Vagina (tissue), 2 donors: ENCODE data around the gene GPR18. TPM values are rescaled to one million over a fixed set of nuclear protein-coding genes. Genes with fewer than 3 reads are reported as not detected.
A peak's percentile ranks its signal among the peaks of the same experiment; 100 is the strongest.

ENCODE experiments used
- DNase-seq, 2 donors: peaks; one replicate each; pipeline ENCODE4 v3.0.0-alpha.2; 2017; ENCODE audit errors: extremely low spot score in 2 of 2
- H3K27ac ChIP-seq: fragments of 200-600 bp; sonication (generic); one replicate; pipeline ENCODE4 v1.5.1; 2019
- H3K27me3 ChIP-seq: fragments of 200-600 bp; sonication (generic); one replicate; pipeline ENCODE4 v1.5.1; 2019
- H3K36me3 ChIP-seq, 2 donors: fragments of 200-600 bp; sonication (generic); one replicate each; pipeline ENCODE4 v1.5.1; 2017 to 2019
- H3K4me1 ChIP-seq: fragments of 200-600 bp; sonication (generic); one replicate; pipeline ENCODE4 v1.5.1; 2019
- H3K4me3 ChIP-seq, 2 donors: fragments of 200-600 bp; sonication (generic); 1 replicate in 1 of 2; 2 replicates in 1 of 2; pipeline ENCODE4 v1.5.1; 2016 to 2019
- H3K9me3 ChIP-seq: fragments of 200-600 bp; sonication (generic); one replicate; pipeline ENCODE4 v1.5.1; 2019
- CTCF ChIP-seq, 3 experiments: fragments of 450-650 bp in 2 of 3; fragments of 200-600 bp in 1 of 3; sonication (generic) in 1 of 3; IDR thresholded peaks; one replicate each; pipeline ENCODE4 v1.5.1; 2017 to 2019; ENCODE audit warnings: antibody characterized with exemption in 3 of 3, mild to moderate bottlenecking in 2 of 3, moderate library complexity in 2 of 3
- POLR2A ChIP-seq, 2 donors: fragments of 450-650 bp; IDR thresholded peaks; one replicate each; pipeline ENCODE4 v1.6.1; 2017; ENCODE audit warnings: antibody characterized with exemption in 2 of 2, mild to moderate bottlenecking in 2 of 2, moderate library complexity in 2 of 2
- POLR2AphosphoS5 ChIP-seq, 2 donors: sonication (generic); formaldehyde crosslinking; IDR thresholded peaks; one replicate each; pipeline ENCODE4 v1.9.0; 2017; ENCODE audit warnings: antibody characterized with exemption in 2 of 2, mild to moderate bottlenecking in 2 of 2, low read depth in 1 of 2; ENCODE audit not compliant: insufficient read depth in 1 of 2
- intact Hi-C: fragments of 100-400 bp; cut with DNase I; formaldehyde crosslinking; loops from one replicate; pipeline ENCODE4 v1.15.1; 2023
- total RNA-seq: library from RNA; depleted of rRNA; stranded (reverse); fragments of >200 nt; gene quantifications from one replicate; pipeline ENCODE4 v1.2.3, GENCODE V29; 2016

GPR18 gene
- total RNA-seq, 1 donor from 2014 or later, result not detected

- no peak for DNase-seq
- Histone ChIP-seq H3K9me3 (no peaks in the 10 kb centered on the region), H3K4me1 (no peaks in the 10 kb centered on the region), H3K36me3 (no peaks in the 10 kb centered on the region), H3K27me3 (no peaks in the 10 kb centered on the region), H3K4me3 (no peak overlapping the region), H3K27ac (no peak overlapping the region)
- intact Hi-C loops, result loop anchor here (5.0 kb wide), 1 partner anchor 92 kb away; no protein-coding TSS in a partner anchor
- TF ChIP-seq POLR2A (IDR thresholded peaks at IDR 0.05) (no peak), CTCF (IDR thresholded peaks at IDR 0.05) (no peak), POLR2AphosphoS5 (IDR thresholded peaks at IDR 0.05; ENCODE audit: insufficient read depth in 1 of 2, low read depth in 1 of 2) (no peak)
Observed at GRCh38 chr13:99268822-99269221, 10.6 kb upstream of the GPR18 start.

DNA sequence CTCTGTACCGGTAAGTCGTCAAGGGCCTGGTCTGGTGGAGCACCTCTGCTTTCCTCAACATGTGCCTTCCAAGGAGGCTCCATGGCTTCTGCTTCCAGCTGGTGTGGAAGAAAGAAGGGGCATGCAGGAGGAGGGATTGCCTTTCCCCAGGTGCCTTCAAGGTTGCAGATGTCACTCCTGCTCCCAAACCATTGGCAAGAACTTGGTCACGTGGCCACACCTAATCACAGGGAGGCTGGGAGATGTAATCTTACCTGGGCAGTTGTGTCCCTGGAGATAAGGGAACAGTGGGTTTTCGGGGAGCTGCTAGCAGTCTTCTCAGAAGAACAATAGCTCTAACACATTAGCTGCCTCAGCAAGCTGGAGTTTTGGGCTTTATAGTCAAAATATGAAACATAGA is 9.7 kb upstream of the GPR18 start:
- Histone ChIP-seq H3K4me3 (no peak overlapping the region), H3K27ac (no peak overlapping the region), H3K9me3 (no peaks in the 10 kb centered on the region), H3K4me1 (no peaks in the 10 kb centered on the region), H3K27me3 (no peaks in the 10 kb centered on the region), H3K36me3 (no peaks in the 10 kb centered on the region)
- TF ChIP-seq CTCF (IDR thresholded peaks at IDR 0.05), result no peak
- no peak for TF ChIP-seq POLR2A (IDR thresholded peaks at IDR 0.05)
- TF ChIP-seq POLR2AphosphoS5 (IDR thresholded peaks at IDR 0.05; ENCODE audit: insufficient read depth in 1 of 2, low read depth in 1 of 2), result no peak
- DNase-seq, result no peak
- intact Hi-C loops, result loop anchor here (5.0 kb wide), 1 partner anchor 91 kb away; no protein-coding TSS in a partner anchor

- Histone ChIP-seq H3K36me3 (no peaks in the 10 kb centered on the region), H3K4me1 (no peaks in the 10 kb centered on the region), H3K27ac (no peak overlapping the region), H3K27me3 (no peaks in the 10 kb centered on the region), H3K9me3 (no peaks in the 10 kb centered on the region), H3K4me3 (no peak overlapping the region)
- TF ChIP-seq POLR2A (IDR thresholded peaks at IDR 0.05) (no peak), CTCF (IDR thresholded peaks at IDR 0.05) (no peak), POLR2AphosphoS5 (IDR thresholded peaks at IDR 0.05; ENCODE audit: insufficient read depth in 1 of 2, low read depth in 1 of 2) (no peak)
- intact Hi-C loops, result loop anchor here (5.0 kb wide), 1 partner anchor 90 kb away; no protein-coding TSS in a partner anchor
- DNase-seq, result no peak
Observed at GRCh38 chr13:99266827-99267226, 8.6 kb upstream of the GPR18 start.

DNA sequence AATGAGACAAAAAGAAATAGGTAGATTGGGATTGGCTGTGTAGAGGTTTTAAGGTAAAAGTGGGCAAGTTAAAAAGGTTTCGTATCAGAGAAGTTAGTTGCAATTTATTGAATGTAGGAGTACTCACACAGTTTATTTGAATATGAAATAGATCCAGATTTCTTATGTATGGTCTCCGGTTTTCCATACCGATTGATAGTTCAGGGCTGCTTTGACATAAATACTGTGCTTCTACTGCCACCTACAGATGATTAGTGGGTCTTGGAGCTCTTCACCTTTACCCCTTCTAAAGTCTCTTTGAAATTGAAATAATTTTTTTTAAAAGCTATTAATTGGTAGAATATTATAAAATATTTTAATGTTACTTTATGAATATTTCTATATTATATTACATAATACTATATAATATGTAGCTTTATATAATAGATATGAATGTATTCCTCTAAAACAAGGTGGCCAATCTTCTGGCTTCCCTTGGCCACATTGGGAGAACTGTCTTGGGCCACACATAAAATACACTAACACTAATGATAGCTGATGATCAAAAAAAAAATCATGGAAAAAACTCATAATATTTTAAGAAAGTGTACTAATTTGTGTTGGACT is 7.7 kb upstream of the GPR18 start:
- H3K27me3 ChIP-seq, result no peaks in the 10 kb centered on the region
- DNase-seq, result no peak
- H3K9me3 ChIP-seq, result no peaks in the 10 kb centered on the region
- no peaks in the 10 kb centered on the region for H3K4me1 ChIP-seq
- no peak overlapping the region for H3K27ac ChIP-seq
- H3K4me3 ChIP-seq, result no peak overlapping the region
- peak in 2 of 3 experiments; percentile 39 to 48 for TF ChIP-seq CTCF (IDR thresholded peaks at IDR 0.05)
- no peak for TF ChIP-seq POLR2A (IDR thresholded peaks at IDR 0.05)
- intact Hi-C loops, result loop anchor here (5.0 kb wide), 1 partner anchor 89 kb away; no protein-coding TSS in a partner anchor
- no peaks in the 10 kb centered on the region for H3K36me3 ChIP-seq

DNA sequence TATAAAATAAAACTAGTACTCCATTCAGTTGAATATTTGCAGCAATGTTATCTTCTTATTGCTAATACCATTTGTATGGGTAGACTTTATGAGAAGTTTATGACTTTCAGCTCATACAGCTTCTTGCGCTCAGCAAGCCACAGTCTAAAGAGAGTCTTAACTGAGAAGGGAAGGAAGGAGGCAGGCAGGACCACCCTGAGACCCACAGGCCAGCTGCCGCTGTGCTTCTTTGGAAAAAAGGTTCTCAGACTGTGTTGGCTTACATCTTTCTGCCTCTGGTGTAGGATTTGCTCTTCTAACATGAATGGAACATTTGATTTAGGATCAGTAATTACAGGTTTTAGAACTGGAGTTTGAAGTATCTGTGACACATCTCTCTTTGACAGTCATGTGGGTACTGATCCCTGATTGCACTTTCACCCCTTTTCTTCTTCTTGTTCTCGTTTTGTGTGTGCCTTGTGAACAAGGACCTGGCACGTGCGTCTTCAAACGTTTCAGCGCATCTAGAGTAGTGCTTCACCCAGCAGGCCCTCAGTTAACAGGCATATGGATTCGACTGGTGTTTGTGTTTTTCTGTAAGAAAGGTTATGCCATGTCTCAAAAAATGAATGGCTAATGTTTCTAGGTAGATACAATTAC is 7.1 kb upstream of the GPR18 start:
- Histone ChIP-seq H3K4me1 (no peaks in the 10 kb centered on the region), H3K4me3 (no peak overlapping the region), H3K27ac (no peak overlapping the region), H3K36me3 (no peaks in the 10 kb centered on the region), H3K27me3 (no peaks in the 10 kb centered on the region), H3K9me3 (no peaks in the 10 kb centered on the region)
- DNase-seq, result no peak
- TF ChIP-seq POLR2AphosphoS5 (IDR thresholded peaks at IDR 0.05; ENCODE audit: insufficient read depth in 1 of 2, low read depth in 1 of 2) (no peak), POLR2A (IDR thresholded peaks at IDR 0.05) (no peak), CTCF (IDR thresholded peaks at IDR 0.05) (no peak)
- intact Hi-C loops, result loop anchor here (5.0 kb wide), 1 partner anchor 88 kb away; no protein-coding TSS in a partner anchor
